ENCODE measurements around the gene BRMS1L. TPM values are rescaled to one million over a fixed set of nuclear protein-coding genes. Genes with fewer than 3 reads are reported as not detected.

BRMS1L gene
- total RNA-seq, 1 experiment from 2014 or later = 4.8 TPM

- Histone ChIP-seq H3K4me2 (ENCODE audit: low read length) (no peak overlapping the region), H3K9ac (ENCODE audit: low read length) (no peak overlapping the region), H3F3A (ENCODE audit: low read length, unreplicated experiment) (no peaks in the 10 kb centered on the region), H3K9me3 (ENCODE audit: low read length) (no peaks in the 10 kb centered on the region), H3K27me3 (ENCODE audit: low read length) (no peaks in the 10 kb centered on the region), H3K4me1 (ENCODE audit: insufficient read depth, low read length) (no peaks in the 10 kb centered on the region), H3K36me3 (ENCODE audit: low read depth, low read length) (peaks cover 9% of the 10 kb centered on the region; the same call in 1 of the 2 replicates), H2AFZ (ENCODE audit: low read length) (no peak overlapping the region), H4K20me1 (ENCODE audit: low read length) (no peaks in the 10 kb centered on the region), H3K79me2 (ENCODE audit: low read length) (no peaks in the 10 kb centered on the region), H3K9me2 (replicated peaks; ENCODE audit: low read length) (no peaks in the 10 kb centered on the region), H3K27ac (ENCODE audit: low read length) (no peak overlapping the region), H3K4me3 (ENCODE audit: low read length) (no peak overlapping the region)
- TF ChIP-seq EZH2phosphoT487 (IDR thresholded peaks at IDR 0.05; ENCODE audit: borderline replicate concordance, low read length) = no peak
- no peak for TF ChIP-seq EZH2 (IDR thresholded peaks at IDR 0.05; ENCODE audit: low read length, unreplicated experiment)
- no peak for TF ChIP-seq CTCF (conservative IDR thresholded peaks at IDR 0.05; ENCODE audit: low read depth, low read length)
- no peak for ATAC-seq
- CTCF ChIA-PET = no interaction called here
- intact Hi-C loops (cut with micrococcal nuclease) = no loop called here
- no peak for DNase-seq
- no TSS peak for BruUV-seq (replicated peaks)
- POLR2A ChIA-PET (ENCODE audit: unreplicated experiment) = no interaction called here
Observed at GRCh38 chr14:35844494-35844893, 18.4 kb downstream of the BRMS1L start.

DNA sequence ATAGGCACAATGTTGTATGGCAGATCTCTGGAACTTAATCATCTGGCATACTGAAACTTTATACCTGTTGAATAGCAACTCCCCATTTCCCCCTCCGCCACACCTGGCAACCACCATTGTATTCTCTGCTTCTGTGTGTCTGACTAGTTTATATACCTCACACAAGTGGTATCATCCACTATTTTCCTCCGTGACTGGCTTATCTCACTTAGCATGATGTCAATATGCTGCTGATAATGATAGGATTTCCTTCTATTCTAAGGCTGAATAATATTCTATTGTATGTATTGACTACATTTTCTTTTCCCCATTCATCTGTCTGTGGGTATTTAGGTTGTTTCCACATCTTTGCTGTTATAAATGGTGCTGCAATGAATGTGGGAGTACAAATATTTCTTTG lies 21.5 kb downstream of the BRMS1L start:
- Histone ChIP-seq H2AFZ (ENCODE audit: low read length) (no peak overlapping the region), H3K27me3 (ENCODE audit: low read length) (no peaks in the 10 kb centered on the region), H3K9me2 (replicated peaks; ENCODE audit: low read length) (no peaks in the 10 kb centered on the region), H3K4me1 (ENCODE audit: insufficient read depth, low read length) (no peaks in the 10 kb centered on the region), H3K36me3 (ENCODE audit: low read depth, low read length) (peaks cover 15% of the 10 kb centered on the region; the same call in 1 of the 2 replicates), H3F3A (ENCODE audit: low read length, unreplicated experiment) (no peaks in the 10 kb centered on the region), H3K9ac (ENCODE audit: low read length) (no peak overlapping the region), H3K4me3 (ENCODE audit: low read length) (no peak overlapping the region), H3K9me3 (ENCODE audit: low read length) (no peaks in the 10 kb centered on the region), H3K79me2 (ENCODE audit: low read length) (no peaks in the 10 kb centered on the region), H3K27ac (ENCODE audit: low read length) (no peak overlapping the region), H4K20me1 (ENCODE audit: low read length) (no peaks in the 10 kb centered on the region), H3K4me2 (ENCODE audit: low read length) (no peak overlapping the region)
- ATAC-seq (no peak), DNase-seq (no peak)
- POLR2A ChIA-PET (ENCODE audit: unreplicated experiment) = no interaction called here
- intact Hi-C loops (cut with micrococcal nuclease) = no loop called here
- BruUV-seq (replicated peaks) = no TSS peak
- CTCF ChIA-PET = no interaction called here
- TF ChIP-seq EZH2 (IDR thresholded peaks at IDR 0.05; ENCODE audit: low read length, unreplicated experiment) (no peak), CTCF (conservative IDR thresholded peaks at IDR 0.05; ENCODE audit: low read depth, low read length) (no peak), EZH2phosphoT487 (IDR thresholded peaks at IDR 0.05; ENCODE audit: borderline replicate concordance, low read length) (no peak)

DNA sequence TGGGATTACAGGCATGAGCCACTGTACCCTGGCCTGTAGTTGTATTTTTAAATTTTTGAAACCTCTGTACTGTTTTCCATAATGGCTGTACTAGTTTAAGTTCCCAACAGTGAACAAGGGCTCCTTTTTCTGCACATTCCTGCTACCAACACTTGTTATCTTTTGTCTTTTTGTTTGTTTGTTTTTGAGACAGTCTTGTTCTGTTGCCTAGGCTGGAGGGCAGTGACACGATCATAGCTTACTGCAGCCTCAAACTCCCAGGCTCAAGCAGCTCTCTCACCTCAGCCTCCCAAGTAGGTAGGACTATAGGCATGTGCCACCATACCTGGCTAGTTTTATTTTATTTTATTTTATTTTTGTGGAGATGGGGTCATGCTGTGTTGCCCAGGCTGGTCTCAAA lies 23.0 kb downstream of the BRMS1L start:
- DNase-seq = no peak
- H4K20me1 ChIP-seq (ENCODE audit: low read length) = no peaks in the 10 kb centered on the region
- no peak overlapping the region for H3K4me3 ChIP-seq (ENCODE audit: low read length)
- no peaks in the 10 kb centered on the region for H3F3A ChIP-seq (ENCODE audit: low read length, unreplicated experiment)
- H3K79me2 ChIP-seq (ENCODE audit: low read length) = no peaks in the 10 kb centered on the region
- intact Hi-C loops (cut with micrococcal nuclease) = no loop called here
- BruUV-seq (replicated peaks) = no TSS peak
- H3K9me3 ChIP-seq (ENCODE audit: low read length) = no peaks in the 10 kb centered on the region
- 0 out of 2 replicates have a peak, but pooled peaks cover 12% of the 10 kb centered on the region for H3K36me3 ChIP-seq (ENCODE audit: low read depth, low read length)
- CTCF ChIA-PET = no interaction called here
- POLR2A ChIA-PET (ENCODE audit: unreplicated experiment) = no interaction called here
- no peak overlapping the region for H2AFZ ChIP-seq (ENCODE audit: low read length)
- H3K9ac ChIP-seq (ENCODE audit: low read length) = no peak overlapping the region
- no peaks in the 10 kb centered on the region for H3K9me2 ChIP-seq (replicated peaks; ENCODE audit: low read length)
- H3K4me1 ChIP-seq (ENCODE audit: insufficient read depth, low read length) = no peaks in the 10 kb centered on the region
- H3K27ac ChIP-seq (ENCODE audit: low read length) = no peak overlapping the region
- H3K27me3 ChIP-seq (ENCODE audit: low read length) = no peaks in the 10 kb centered on the region
- no peak overlapping the region for H3K4me2 ChIP-seq (ENCODE audit: low read length)
- no peak for TF ChIP-seq EZH2 (IDR thresholded peaks at IDR 0.05; ENCODE audit: low read length, unreplicated experiment)
- no peak for TF ChIP-seq EZH2phosphoT487 (IDR thresholded peaks at IDR 0.05; ENCODE audit: borderline replicate concordance, low read length)
- TF ChIP-seq CTCF (conservative IDR thresholded peaks at IDR 0.05; ENCODE audit: low read depth, low read length) = no peak
- ATAC-seq = no peak

Data from PC-3 (cell line).